Astrocyte (in vitro differentiated cells and primary cell): ENCODE results near the gene ELMO1. TPM values are rescaled to one million over a fixed set of nuclear protein-coding genes. Genes with fewer than 3 reads are reported as not detected.

Source experiments
- DNase-seq: peaks from one replicate; pipeline ENCODE4 v3.0.0-alpha.2; 2010; ENCODE audit warnings: low read depth
- FAIRE-seq: peaks from 2 replicates; lab custom pipeline; 2011; peaks lifted over from hg19 to GRCh38; lab: Jason Lieb, UNC
- H2AFZ ChIP-seq: 2 replicates; pipeline ENCODE4 v1.6.0; 2012; ENCODE audit warnings: low read depth, low read length, inconsistent platforms
- H3K27ac ChIP-seq: 2 replicates; pipeline ENCODE4 v1.5.1; 2011; ENCODE audit warnings: low read depth, low read length, inconsistent platforms
- H3K27me3 ChIP-seq: 2 replicates; pipeline ENCODE4 v1.6.0; 2011; ENCODE audit warnings: low read length, inconsistent platforms; ENCODE audit not compliant: insufficient read depth
- H3K36me3 ChIP-seq: 2 replicates; pipeline ENCODE4 v1.5.1; 2011; ENCODE audit warnings: low read length, inconsistent platforms; ENCODE audit not compliant: insufficient read depth
- H3K4me1 ChIP-seq: 2 replicates; pipeline ENCODE4 v1.5.1; 2011; ENCODE audit warnings: low read length, inconsistent platforms; ENCODE audit not compliant: insufficient read depth
- H3K4me2 ChIP-seq: 2 replicates; pipeline ENCODE4 v1.6.0; 2012; ENCODE audit warnings: low read length, inconsistent platforms
- H3K4me3 ChIP-seq: 2 replicates; pipeline ENCODE4 v1.5.1; 2011; ENCODE audit warnings: low read depth, mild to moderate bottlenecking, low read length, inconsistent platforms; ENCODE audit not compliant: insufficient read depth
- H3K79me2 ChIP-seq: 2 replicates; pipeline ENCODE4 v1.6.0; 2012; ENCODE audit warnings: mild to moderate bottlenecking, low read length, inconsistent platforms; ENCODE audit not compliant: insufficient read depth
- H3K9ac ChIP-seq: 2 replicates; pipeline ENCODE4 v1.6.0; 2012; ENCODE audit warnings: mild to moderate bottlenecking, low read length, inconsistent platforms
- H3K9me3 ChIP-seq: 2 replicates; pipeline ENCODE4 v1.5.1; 2012; ENCODE audit warnings: low read depth, mild to moderate bottlenecking, low read length, inconsistent platforms; ENCODE audit not compliant: insufficient read depth
- H4K20me1 ChIP-seq: 2 replicates; pipeline ENCODE4 v1.6.0; 2012; ENCODE audit warnings: low read length, inconsistent platforms; ENCODE audit not compliant: insufficient read depth
- H3K27ac Mint-ChIP-seq: one replicate; pipeline ENCODE4 v1.8.0; 2021; ENCODE audit warnings: mild to moderate bottlenecking, mixed read lengths; ENCODE audit not compliant: unreplicated experiment
- H3K27me3 Mint-ChIP-seq: one replicate; pipeline ENCODE4 v1.8.0; 2021; ENCODE audit warnings: low read depth, mixed read lengths; ENCODE audit not compliant: unreplicated experiment
- H3K36me3 Mint-ChIP-seq: one replicate; pipeline ENCODE4 v1.8.0; 2021; ENCODE audit warnings: low read depth, mixed read lengths; ENCODE audit not compliant: unreplicated experiment
- H3K4me1 Mint-ChIP-seq: one replicate; pipeline ENCODE4 v1.8.0; 2021; ENCODE audit warnings: low read depth, mixed read lengths; ENCODE audit not compliant: unreplicated experiment
- H3K4me3 Mint-ChIP-seq: one replicate; pipeline ENCODE4 v1.8.0; 2021; ENCODE audit warnings: mild to moderate bottlenecking, moderate library complexity, mixed read lengths; ENCODE audit not compliant: unreplicated experiment
- H3K9me3 Mint-ChIP-seq: one replicate; pipeline ENCODE4 v1.8.0; 2021; ENCODE audit warnings: mild to moderate bottlenecking, mixed read lengths; ENCODE audit not compliant: unreplicated experiment
- EZH2 ChIP-seq: IDR thresholded peaks from 2 replicates; pipeline ENCODE4 v1.6.1; 2012; ENCODE audit warnings: mild to moderate bottlenecking, low read length, inconsistent platforms; ENCODE audit not compliant: insufficient read depth
- total RNA-seq: library from RNA; stranded (reverse); gene quantifications from 2 replicates; pipeline ENCODE4 v1.2.1, GENCODE V29; 2021
- TF ChIP-seq, protein P1 (sequence below): IDR thresholded peaks from 2 replicates; pipeline ENCODE4 v1.5.1; 2011; ENCODE audit warnings: low read depth, mild to moderate bottlenecking, inconsistent platforms, low read length, moderate library complexity; ENCODE audit not compliant: insufficient read depth

The ELMO1 gene
- total RNA-seq, 1 donor from 2014 or later: 20.4 TPM

DNA sequence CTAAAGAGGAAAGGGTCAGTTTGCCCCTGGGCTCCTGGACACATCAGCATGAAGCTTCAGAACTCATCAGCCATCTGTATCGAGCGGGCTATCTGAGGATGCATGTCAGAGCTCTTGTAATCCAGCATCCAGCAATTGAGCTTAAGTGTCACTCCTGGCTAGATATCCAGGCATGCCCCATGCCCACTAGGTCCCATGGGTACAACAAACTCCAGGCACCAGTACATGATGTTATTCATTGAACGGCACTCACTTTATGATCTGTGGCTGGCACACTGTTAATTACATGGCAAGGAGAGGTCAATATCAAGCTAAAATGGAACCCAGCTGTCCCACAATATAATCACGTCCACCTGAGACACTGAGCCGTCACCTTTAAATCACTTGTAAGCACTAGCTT lies 274.2 kb downstream of the ELMO1 start:
- H3K4me3 Mint-ChIP-seq: no peak overlapping the region
- FAIRE-seq (no peak), DNase-seq (no peak)
- Histone ChIP-seq H3K4me2 (no peak overlapping the region), H4K20me1 (no peaks in the 10 kb centered on the region), H3K36me3 (no peaks in the 10 kb centered on the region), H3K4me1 (no peaks in the 10 kb centered on the region), H3K9me3 (no peaks in the 10 kb centered on the region), H3K27me3 (no peaks in the 10 kb centered on the region), H3K4me3 (no peak overlapping the region), H3K79me2 (no peaks in the 10 kb centered on the region), H2AFZ (no peak overlapping the region), H3K27ac (no peak overlapping the region), H3K9ac (no peak overlapping the region)
- H3K27ac Mint-ChIP-seq: no peak overlapping the region
- H3K27me3 Mint-ChIP-seq: no peaks in the 10 kb centered on the region
- H3K36me3 Mint-ChIP-seq: peaks cover 5% of the 10 kb centered on the region
- H3K4me1 Mint-ChIP-seq: no peaks in the 10 kb centered on the region
- no peak for TF ChIP-seq EZH2
- TF ChIP-seq, protein P1, sequence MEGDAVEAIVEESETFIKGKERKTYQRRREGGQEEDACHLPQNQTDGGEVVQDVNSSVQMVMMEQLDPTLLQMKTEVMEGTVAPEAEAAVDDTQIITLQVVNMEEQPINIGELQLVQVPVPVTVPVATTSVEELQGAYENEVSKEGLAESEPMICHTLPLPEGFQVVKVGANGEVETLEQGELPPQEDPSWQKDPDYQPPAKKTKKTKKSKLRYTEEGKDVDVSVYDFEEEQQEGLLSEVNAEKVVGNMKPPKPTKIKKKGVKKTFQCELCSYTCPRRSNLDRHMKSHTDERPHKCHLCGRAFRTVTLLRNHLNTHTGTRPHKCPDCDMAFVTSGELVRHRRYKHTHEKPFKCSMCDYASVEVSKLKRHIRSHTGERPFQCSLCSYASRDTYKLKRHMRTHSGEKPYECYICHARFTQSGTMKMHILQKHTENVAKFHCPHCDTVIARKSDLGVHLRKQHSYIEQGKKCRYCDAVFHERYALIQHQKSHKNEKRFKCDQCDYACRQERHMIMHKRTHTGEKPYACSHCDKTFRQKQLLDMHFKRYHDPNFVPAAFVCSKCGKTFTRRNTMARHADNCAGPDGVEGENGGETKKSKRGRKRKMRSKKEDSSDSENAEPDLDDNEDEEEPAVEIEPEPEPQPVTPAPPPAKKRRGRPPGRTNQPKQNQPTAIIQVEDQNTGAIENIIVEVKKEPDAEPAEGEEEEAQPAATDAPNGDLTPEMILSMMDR: no peak
- H3K9me3 Mint-ChIP-seq: no peaks in the 10 kb centered on the region

DNA sequence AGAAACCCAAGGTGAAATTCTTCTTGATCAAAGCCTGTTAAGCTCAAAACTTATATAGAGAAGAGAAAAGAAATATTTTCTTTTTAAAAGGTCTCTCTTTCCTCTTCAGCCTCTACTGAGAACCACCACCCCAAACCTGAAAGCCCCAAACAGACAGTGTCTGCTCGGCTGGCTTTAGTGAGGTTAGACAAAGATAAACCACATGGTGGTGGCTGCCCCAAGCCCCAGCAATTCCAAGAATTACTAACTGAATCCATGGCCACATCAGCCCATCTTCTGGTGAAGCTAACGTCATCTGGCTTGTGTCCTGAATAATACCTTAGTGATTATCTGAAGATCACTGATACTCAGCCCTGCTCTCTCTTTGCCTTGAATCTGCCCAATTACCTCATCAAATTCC lies 275.0 kb downstream of the ELMO1 start:
- Histone ChIP-seq H3K79me2 (no peaks in the 10 kb centered on the region), H3K4me1 (no peaks in the 10 kb centered on the region), H3K27ac (no peak overlapping the region), H3K36me3 (no peaks in the 10 kb centered on the region), H3K9ac (no peak overlapping the region), H2AFZ (no peak overlapping the region), H3K27me3 (no peaks in the 10 kb centered on the region), H4K20me1 (no peaks in the 10 kb centered on the region), H3K9me3 (no peaks in the 10 kb centered on the region), H3K4me3 (no peak overlapping the region), H3K4me2 (no peak overlapping the region)
- Mint-ChIP-seq H3K27ac (no peak overlapping the region), H3K4me1 (no peaks in the 10 kb centered on the region), H3K36me3 (peaks cover 10% of the 10 kb centered on the region), H3K4me3 (no peak overlapping the region), H3K27me3 (no peaks in the 10 kb centered on the region), H3K9me3 (no peaks in the 10 kb centered on the region)
- DNase-seq (no peak), FAIRE-seq (no peak)
- no peak for TF ChIP-seq EZH2
- TF ChIP-seq, protein P1: no peak

DNA sequence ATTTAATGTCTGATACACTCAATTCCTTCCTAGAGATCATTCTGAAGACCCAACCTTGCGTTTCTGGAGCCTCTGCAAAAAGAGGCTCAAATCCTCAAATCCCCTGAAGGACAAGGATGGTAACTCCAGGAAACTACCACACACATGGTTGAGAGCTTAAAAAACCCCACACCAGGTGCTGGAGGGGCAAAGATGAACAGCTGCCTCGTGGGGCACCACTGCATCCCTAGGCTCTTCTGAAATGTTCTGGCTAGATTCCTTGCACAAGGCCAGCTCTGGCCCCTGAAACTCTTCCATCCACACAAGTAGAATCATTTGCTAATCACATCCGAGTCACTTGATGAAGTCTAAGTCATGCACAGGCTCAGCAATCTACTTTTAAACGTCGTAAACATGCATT lies 286.6 kb downstream of the ELMO1 start:
- no peaks in the 10 kb centered on the region for H3K27me3 Mint-ChIP-seq
- no peaks in the 10 kb centered on the region for H4K20me1 ChIP-seq
- no peak overlapping the region for H3K27ac ChIP-seq
- H3K36me3 Mint-ChIP-seq: peaks cover 2% of the 10 kb centered on the region
- H3K79me2 ChIP-seq: no peaks in the 10 kb centered on the region
- TF ChIP-seq, protein P1: no peak
- no peak for TF ChIP-seq EZH2
- no peaks in the 10 kb centered on the region for H3K4me1 Mint-ChIP-seq
- H3K27me3 ChIP-seq: no peaks in the 10 kb centered on the region
- H3K9me3 Mint-ChIP-seq: no peaks in the 10 kb centered on the region
- H3K4me3 ChIP-seq: no peak overlapping the region
- H3K4me2 ChIP-seq: no peak overlapping the region
- FAIRE-seq (no peak), DNase-seq (no peak)
- no peak overlapping the region for H3K9ac ChIP-seq
- no peak overlapping the region for H2AFZ ChIP-seq
- no peaks in the 10 kb centered on the region for H3K36me3 ChIP-seq
- H3K9me3 ChIP-seq: no peaks in the 10 kb centered on the region
- H3K4me3 Mint-ChIP-seq: no peak overlapping the region
- no peaks in the 10 kb centered on the region for H3K4me1 ChIP-seq
- H3K27ac Mint-ChIP-seq: no peak overlapping the region
